K562 (cell line): ENCODE results near the gene ERMARD. TPM values are rescaled to one million over a fixed set of nuclear protein-coding genes. Genes with fewer than 3 reads are reported as not detected.

ENCODE experiments used
- COPS2 ChIP-seq: fragments of 450-650 bp; conservative IDR thresholded peaks from 2 replicates; pipeline ENCODE4 v1.6.1; 2016; ENCODE audit warnings: mild to moderate bottlenecking, moderate library complexity
- ESRRA ChIP-seq: fragments of 450-650 bp; IDR thresholded peaks from 2 replicates; pipeline ENCODE4 v1.6.1; 2014; ENCODE audit warnings: low read depth, mild to moderate bottlenecking, moderate library complexity, borderline replicate concordance
- ETV5 ChIP-seq: sonication (generic); formaldehyde crosslinking; IDR thresholded peaks from 2 replicates; pipeline ENCODE4 v1.4.0; 2020; ENCODE audit warnings: low read depth, mild to moderate bottlenecking, missing genetic modification reagents
- FOXA1 ChIP-seq: fragments of 450-650 bp; IDR thresholded peaks from 2 replicates; pipeline ENCODE4 v1.6.1; 2016; ENCODE audit warnings: mild to moderate bottlenecking, borderline replicate concordance
- HEY1 ChIP-seq: fragments of 250-450 bp; sonication (Bioruptor Pico); IDR thresholded peaks from 2 replicates; pipeline ENCODE4 v1.5.0; 2020; ENCODE audit warnings: mild to moderate bottlenecking, moderate library complexity, borderline replicate concordance
- HNRNPLL ChIP-seq: fragments of 200-400 bp; formaldehyde crosslinking; IDR thresholded peaks from 2 replicates; pipeline ENCODE4 v1.6.1; 2017; ENCODE audit warnings: low read length, low read depth, mild to moderate bottlenecking; ENCODE audit not compliant: poor library complexity, severe bottlenecking
- MAFK ChIP-seq: IDR thresholded peaks from 2 replicates; pipeline ENCODE4 v1.6.1; 2011; ENCODE audit warnings: low read length, improper control_type of control experiment
- SMAD4 ChIP-seq: fragments of 250-450 bp; sonication (Bioruptor Pico); conservative IDR thresholded peaks from 2 replicates; pipeline ENCODE4 v1.8.0; 2021; ENCODE audit warnings: inconsistent platforms, mild to moderate bottlenecking, moderate library complexity
- ZBTB1 ChIP-seq: sonication (generic); formaldehyde crosslinking; IDR thresholded peaks from 2 replicates; pipeline ENCODE4 v1.8.1; 2023; ENCODE audit warnings: missing genetic modification reagents, low read depth, mild to moderate bottlenecking, borderline replicate concordance
- ZFX ChIP-seq: sonication (generic); formaldehyde crosslinking; IDR thresholded peaks from 2 replicates; pipeline ENCODE4 v1.8.0; 2022; ENCODE audit warnings: mild to moderate bottlenecking, missing genetic modification reagents, moderate library complexity
- polyA plus RNA-seq, 8 experiments: library from polyadenylated mRNA; depleted of rRNA in 4 of 8; stranded (reverse) in 5 of 8; unstranded in 3 of 8; fragments of >200 nt; fragmentation: Nextera tagmentation in 2 of 8; fragmentation: Illumina TruSeq in 1 of 8; extraction: Ambion mirVana in 2 of 8; extraction: Trizol in 1 of 8; gene quantifications; 2 replicates each; pipeline versions ENCODE4 v1.2.1 to v1.2.3, GENCODE V29; 2011 to 2014; ENCODE audit warnings: inconsistent platforms in 1 of 8, missing spikeins in 1 of 8
- total RNA-seq, 7 experiments: library from RNA; depleted of rRNA in 6 of 7; stranded (reverse); fragments of >200 nt in 6 of 7; fragmentation: Illumina TruSeq in 2 of 7; extraction: Trizol in 2 of 7; gene quantifications; 2 replicates each; pipeline versions ENCODE4 v1.2.1 to v1.2.3, GENCODE V29; 2011 to 2021; ENCODE audit warnings: low replicate concordance in 1 of 7
- TF ChIP-seq, protein P1 (sequence below), 3 experiments: IDR thresholded peaks in 2 of 3; conservative IDR thresholded peaks in 1 of 3; 2 replicates each; pipeline ENCODE4 v1.5.1; 2011 to 2012; ENCODE audit warnings: low read length in 3 of 3, mild to moderate bottlenecking in 3 of 3, control low read depth in 2 of 3, improper control_type of control experiment in 1 of 3, inconsistent platforms in 1 of 3, low read depth in 1 of 3, mixed read lengths in 1 of 3, moderate library complexity in 1 of 3; ENCODE audit not compliant: insufficient read depth in 2 of 3
- TF ChIP-seq, protein P2 (sequence below): IDR thresholded peaks from 2 replicates; pipeline ENCODE4 v1.6.1; 2012; ENCODE audit warnings: low read depth, low read length, improper control_type of control experiment, borderline replicate concordance
- TF ChIP-seq, protein P3 (sequence below): fragments of 450-650 bp; formaldehyde crosslinking; IDR thresholded peaks from 2 replicates; pipeline ENCODE4 v1.4.0; 2022; ENCODE audit warnings: missing genetic modification characterization
- TF ChIP-seq, protein P4 (sequence below): sonication (generic); formaldehyde crosslinking; IDR thresholded peaks from 2 replicates; pipeline ENCODE4 v1.8.0; 2022; ENCODE audit warnings: mild to moderate bottlenecking, missing genetic modification reagents
- TF ChIP-seq, protein P5 (sequence below): fragments of 250-450 bp; sonication (Bioruptor Pico); IDR thresholded peaks from 2 replicates; pipeline ENCODE4 v1.8.0; 2022; ENCODE audit warnings: inconsistent platforms

Gene ERMARD
- total and polyA plus RNA-seq, 9 of the 15 experiments (the other 6 are each of a cell fraction or from before 2014, with no cell fraction given): 14.5 to 68.6 (median 27.7) TPM

DNA sequence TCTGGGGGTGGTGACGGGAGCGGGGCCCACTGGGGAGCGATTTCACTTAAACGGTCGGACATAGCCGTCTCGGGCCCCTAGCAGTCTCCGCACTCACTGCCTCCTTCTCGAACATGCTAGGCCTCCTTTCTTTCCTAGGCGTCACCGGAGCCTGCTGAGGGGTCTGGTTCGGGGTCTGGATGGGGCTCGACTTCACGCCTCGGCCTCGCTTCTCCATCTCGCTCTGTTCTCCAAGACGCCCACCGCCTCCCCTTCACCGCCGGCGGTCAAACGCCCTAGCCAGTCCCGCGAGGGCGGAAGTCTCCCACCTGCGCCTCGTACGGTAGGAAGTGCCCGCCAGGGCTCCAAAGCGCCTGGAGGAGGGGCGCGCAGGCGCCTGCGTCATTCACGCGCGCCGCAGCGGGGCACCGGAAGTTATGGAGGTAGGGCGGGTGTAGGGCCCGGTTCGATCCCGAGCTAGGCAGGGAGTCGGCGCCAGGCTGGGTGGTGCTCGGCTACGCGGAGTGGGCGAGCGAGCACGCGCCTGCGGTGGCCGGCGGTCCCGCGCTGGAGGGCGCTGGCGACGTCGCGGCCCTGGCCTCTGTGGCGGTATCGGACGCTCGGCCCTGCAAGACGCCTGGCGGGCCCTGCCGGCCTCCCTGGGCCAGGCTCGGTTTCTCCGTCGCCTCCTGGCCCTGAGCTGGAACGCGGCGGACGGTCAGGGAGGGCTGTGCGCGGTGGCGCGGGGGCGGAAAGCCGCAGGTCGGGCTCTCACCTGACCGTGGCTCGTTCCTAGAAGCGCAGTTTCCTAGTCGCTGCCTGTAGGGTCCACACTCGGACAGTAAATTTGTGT, at the start of gene ERMARD, which contains the start of gene DYNLT2 (continued):
- TF ChIP-seq, protein P1, sequence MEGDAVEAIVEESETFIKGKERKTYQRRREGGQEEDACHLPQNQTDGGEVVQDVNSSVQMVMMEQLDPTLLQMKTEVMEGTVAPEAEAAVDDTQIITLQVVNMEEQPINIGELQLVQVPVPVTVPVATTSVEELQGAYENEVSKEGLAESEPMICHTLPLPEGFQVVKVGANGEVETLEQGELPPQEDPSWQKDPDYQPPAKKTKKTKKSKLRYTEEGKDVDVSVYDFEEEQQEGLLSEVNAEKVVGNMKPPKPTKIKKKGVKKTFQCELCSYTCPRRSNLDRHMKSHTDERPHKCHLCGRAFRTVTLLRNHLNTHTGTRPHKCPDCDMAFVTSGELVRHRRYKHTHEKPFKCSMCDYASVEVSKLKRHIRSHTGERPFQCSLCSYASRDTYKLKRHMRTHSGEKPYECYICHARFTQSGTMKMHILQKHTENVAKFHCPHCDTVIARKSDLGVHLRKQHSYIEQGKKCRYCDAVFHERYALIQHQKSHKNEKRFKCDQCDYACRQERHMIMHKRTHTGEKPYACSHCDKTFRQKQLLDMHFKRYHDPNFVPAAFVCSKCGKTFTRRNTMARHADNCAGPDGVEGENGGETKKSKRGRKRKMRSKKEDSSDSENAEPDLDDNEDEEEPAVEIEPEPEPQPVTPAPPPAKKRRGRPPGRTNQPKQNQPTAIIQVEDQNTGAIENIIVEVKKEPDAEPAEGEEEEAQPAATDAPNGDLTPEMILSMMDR (IDR thresholded peaks at IDR 0.05 in 2 of 3, conservative IDR thresholded peaks at IDR 0.05 in 1 of 3; ENCODE audit: insufficient read depth in 2 of 3, low read depth in 1 of 3, low read length in 3 of 3): peak in 2 of 3 experiments; percentile 12 to 44; a peak in 2 of 6 replicates
- TF ChIP-seq, protein P2, sequence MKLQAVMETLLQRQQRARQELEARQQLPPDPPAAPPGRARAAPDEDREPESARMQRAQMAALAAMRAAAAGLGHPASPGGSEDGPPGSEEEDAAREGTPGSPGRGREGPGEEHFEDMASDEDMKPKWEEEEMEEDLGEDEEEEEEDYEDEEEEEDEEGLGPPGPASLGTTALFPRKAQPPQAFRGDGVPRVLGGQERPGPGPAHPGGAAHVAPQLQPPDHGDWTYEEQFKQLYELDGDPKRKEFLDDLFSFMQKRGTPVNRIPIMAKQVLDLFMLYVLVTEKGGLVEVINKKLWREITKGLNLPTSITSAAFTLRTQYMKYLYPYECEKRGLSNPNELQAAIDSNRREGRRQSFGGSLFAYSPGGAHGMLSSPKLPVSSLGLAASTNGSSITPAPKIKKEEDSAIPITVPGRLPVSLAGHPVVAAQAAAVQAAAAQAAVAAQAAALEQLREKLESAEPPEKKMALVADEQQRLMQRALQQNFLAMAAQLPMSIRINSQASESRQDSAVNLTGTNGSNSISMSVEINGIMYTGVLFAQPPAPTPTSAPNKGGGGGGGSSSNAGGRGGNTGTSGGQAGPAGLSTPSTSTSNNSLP: no peak
- peak; percentile 85; the same call in 1 of the 2 replicates for TF ChIP-seq ZBTB1 (CRISPR knock-in tag)
- peak; percentile 100 for TF ChIP-seq ZFX (CRISPR knock-in tag)
- no peak for TF ChIP-seq COPS2
- no peak for TF ChIP-seq FOXA1
- TF ChIP-seq, protein P3, sequence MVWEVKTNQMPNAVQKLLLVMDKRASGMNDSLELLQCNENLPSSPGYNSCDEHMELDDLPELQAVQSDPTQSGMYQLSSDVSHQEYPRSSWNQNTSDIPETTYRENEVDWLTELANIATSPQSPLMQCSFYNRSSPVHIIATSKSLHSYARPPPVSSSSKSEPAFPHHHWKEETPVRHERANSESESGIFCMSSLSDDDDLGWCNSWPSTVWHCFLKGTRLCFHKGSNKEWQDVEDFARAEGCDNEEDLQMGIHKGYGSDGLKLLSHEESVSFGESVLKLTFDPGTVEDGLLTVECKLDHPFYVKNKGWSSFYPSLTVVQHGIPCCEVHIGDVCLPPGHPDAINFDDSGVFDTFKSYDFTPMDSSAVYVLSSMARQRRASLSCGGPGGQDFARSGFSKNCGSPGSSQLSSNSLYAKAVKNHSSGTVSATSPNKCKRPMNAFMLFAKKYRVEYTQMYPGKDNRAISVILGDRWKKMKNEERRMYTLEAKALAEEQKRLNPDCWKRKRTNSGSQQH (CRISPR knock-in tag): 0 out of 2 replicates have a peak, but pooled peaks have one; percentile 35
- peak; percentile 82; the same call in 1 of the 2 replicates for TF ChIP-seq ESRRA
- TF ChIP-seq, protein P4, sequence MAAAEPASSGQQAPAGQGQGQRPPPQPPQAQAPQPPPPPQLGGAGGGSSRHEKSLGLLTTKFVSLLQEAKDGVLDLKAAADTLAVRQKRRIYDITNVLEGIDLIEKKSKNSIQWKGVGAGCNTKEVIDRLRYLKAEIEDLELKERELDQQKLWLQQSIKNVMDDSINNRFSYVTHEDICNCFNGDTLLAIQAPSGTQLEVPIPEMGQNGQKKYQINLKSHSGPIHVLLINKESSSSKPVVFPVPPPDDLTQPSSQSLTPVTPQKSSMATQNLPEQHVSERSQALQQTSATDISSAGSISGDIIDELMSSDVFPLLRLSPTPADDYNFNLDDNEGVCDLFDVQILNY (CRISPR knock-in tag): peak; percentile 85; the same call in 1 of the 2 replicates
- peak; percentile 80 for TF ChIP-seq SMAD4 (CRISPR knock-in tag)
- TF ChIP-seq ETV5 (CRISPR knock-in tag): peak; percentile 99
- TF ChIP-seq, protein P5, sequence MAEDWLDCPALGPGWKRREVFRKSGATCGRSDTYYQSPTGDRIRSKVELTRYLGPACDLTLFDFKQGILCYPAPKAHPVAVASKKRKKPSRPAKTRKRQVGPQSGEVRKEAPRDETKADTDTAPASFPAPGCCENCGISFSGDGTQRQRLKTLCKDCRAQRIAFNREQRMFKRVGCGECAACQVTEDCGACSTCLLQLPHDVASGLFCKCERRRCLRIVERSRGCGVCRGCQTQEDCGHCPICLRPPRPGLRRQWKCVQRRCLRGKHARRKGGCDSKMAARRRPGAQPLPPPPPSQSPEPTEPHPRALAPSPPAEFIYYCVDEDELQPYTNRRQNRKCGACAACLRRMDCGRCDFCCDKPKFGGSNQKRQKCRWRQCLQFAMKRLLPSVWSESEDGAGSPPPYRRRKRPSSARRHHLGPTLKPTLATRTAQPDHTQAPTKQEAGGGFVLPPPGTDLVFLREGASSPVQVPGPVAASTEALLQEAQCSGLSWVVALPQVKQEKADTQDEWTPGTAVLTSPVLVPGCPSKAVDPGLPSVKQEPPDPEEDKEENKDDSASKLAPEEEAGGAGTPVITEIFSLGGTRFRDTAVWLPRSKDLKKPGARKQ (CRISPR knock-in tag): no peak
- TF ChIP-seq HNRNPLL: peak; percentile 92
- TF ChIP-seq MAFK: no peak
- no peak for TF ChIP-seq HEY1
